Astrocyte (in vitro differentiated cells and primary cell): ENCODE measurements around the gene CCNF. TPM values are rescaled to one million over a fixed set of nuclear protein-coding genes. Genes with fewer than 3 reads are reported as not detected.

Experiments used
- DNase-seq: peaks from one replicate; pipeline ENCODE4 v3.0.0-alpha.2; 2010; ENCODE audit warnings: low read depth
- FAIRE-seq: peaks from 2 replicates; lab custom pipeline; 2011; peaks lifted over from hg19 to GRCh38; lab: Jason Lieb, UNC
- H2AFZ ChIP-seq: 2 replicates; pipeline ENCODE4 v1.6.0; 2012; ENCODE audit warnings: low read depth, low read length, inconsistent platforms
- H3K27ac ChIP-seq: 2 replicates; pipeline ENCODE4 v1.5.1; 2011; ENCODE audit warnings: low read depth, low read length, inconsistent platforms
- H3K27me3 ChIP-seq: 2 replicates; pipeline ENCODE4 v1.6.0; 2011; ENCODE audit warnings: low read length, inconsistent platforms; ENCODE audit not compliant: insufficient read depth
- H3K36me3 ChIP-seq: 2 replicates; pipeline ENCODE4 v1.5.1; 2011; ENCODE audit warnings: low read length, inconsistent platforms; ENCODE audit not compliant: insufficient read depth
- H3K4me1 ChIP-seq: 2 replicates; pipeline ENCODE4 v1.5.1; 2011; ENCODE audit warnings: low read length, inconsistent platforms; ENCODE audit not compliant: insufficient read depth
- H3K4me2 ChIP-seq: 2 replicates; pipeline ENCODE4 v1.6.0; 2012; ENCODE audit warnings: low read length, inconsistent platforms
- H3K4me3 ChIP-seq: 2 replicates; pipeline ENCODE4 v1.5.1; 2011; ENCODE audit warnings: low read depth, mild to moderate bottlenecking, low read length, inconsistent platforms; ENCODE audit not compliant: insufficient read depth
- H3K79me2 ChIP-seq: 2 replicates; pipeline ENCODE4 v1.6.0; 2012; ENCODE audit warnings: mild to moderate bottlenecking, low read length, inconsistent platforms; ENCODE audit not compliant: insufficient read depth
- H3K9ac ChIP-seq: 2 replicates; pipeline ENCODE4 v1.6.0; 2012; ENCODE audit warnings: mild to moderate bottlenecking, low read length, inconsistent platforms
- H3K9me3 ChIP-seq: 2 replicates; pipeline ENCODE4 v1.5.1; 2012; ENCODE audit warnings: low read depth, mild to moderate bottlenecking, low read length, inconsistent platforms; ENCODE audit not compliant: insufficient read depth
- H4K20me1 ChIP-seq: 2 replicates; pipeline ENCODE4 v1.6.0; 2012; ENCODE audit warnings: low read length, inconsistent platforms; ENCODE audit not compliant: insufficient read depth
- H3K27ac Mint-ChIP-seq: one replicate; pipeline ENCODE4 v1.8.0; 2021; ENCODE audit warnings: mild to moderate bottlenecking, mixed read lengths; ENCODE audit not compliant: unreplicated experiment
- H3K27me3 Mint-ChIP-seq: one replicate; pipeline ENCODE4 v1.8.0; 2021; ENCODE audit warnings: low read depth, mixed read lengths; ENCODE audit not compliant: unreplicated experiment
- H3K36me3 Mint-ChIP-seq: one replicate; pipeline ENCODE4 v1.8.0; 2021; ENCODE audit warnings: low read depth, mixed read lengths; ENCODE audit not compliant: unreplicated experiment
- H3K4me1 Mint-ChIP-seq: one replicate; pipeline ENCODE4 v1.8.0; 2021; ENCODE audit warnings: low read depth, mixed read lengths; ENCODE audit not compliant: unreplicated experiment
- H3K4me3 Mint-ChIP-seq: one replicate; pipeline ENCODE4 v1.8.0; 2021; ENCODE audit warnings: mild to moderate bottlenecking, moderate library complexity, mixed read lengths; ENCODE audit not compliant: unreplicated experiment
- H3K9me3 Mint-ChIP-seq: one replicate; pipeline ENCODE4 v1.8.0; 2021; ENCODE audit warnings: mild to moderate bottlenecking, mixed read lengths; ENCODE audit not compliant: unreplicated experiment
- CTCF ChIP-seq: IDR thresholded peaks from 2 replicates; pipeline ENCODE4 v1.5.1; 2011; ENCODE audit warnings: low read depth, mild to moderate bottlenecking, inconsistent platforms, low read length, moderate library complexity; ENCODE audit not compliant: insufficient read depth
- EZH2 ChIP-seq: IDR thresholded peaks from 2 replicates; pipeline ENCODE4 v1.6.1; 2012; ENCODE audit warnings: mild to moderate bottlenecking, low read length, inconsistent platforms; ENCODE audit not compliant: insufficient read depth
- total RNA-seq: library from RNA; stranded (reverse); gene quantifications from 2 replicates; pipeline ENCODE4 v1.2.1, GENCODE V29; 2021

The CCNF gene
- total RNA-seq, 1 donor from 2014 or later: 6.4 TPM

- peak overlapping the region; percentile 40 for H3K4me3 Mint-ChIP-seq
- peaks cover 5% of the 10 kb centered on the region for H4K20me1 ChIP-seq
- TF ChIP-seq EZH2: no peak
- TF ChIP-seq CTCF: no peak
- peaks cover 14% of the 10 kb centered on the region for H3K36me3 ChIP-seq
- no peak for FAIRE-seq
- H3K4me2 ChIP-seq: no peak overlapping the region
- peaks cover 9% of the 10 kb centered on the region for H3K36me3 Mint-ChIP-seq
- no peaks in the 10 kb centered on the region for H3K9me3 Mint-ChIP-seq
- no peaks in the 10 kb centered on the region for H3K27me3 Mint-ChIP-seq
- H3K27me3 ChIP-seq: no peaks in the 10 kb centered on the region
- DNase-seq: no peak
- peaks cover 3% of the 10 kb centered on the region for H3K4me1 Mint-ChIP-seq
- H3K4me3 ChIP-seq: no peak overlapping the region
- H3K4me1 ChIP-seq: peaks cover 14% of the 10 kb centered on the region
- peaks cover 8% of the 10 kb centered on the region for H3K79me2 ChIP-seq
- no peak overlapping the region for H3K27ac Mint-ChIP-seq
- H3K27ac ChIP-seq: no peak overlapping the region
- H3K9ac ChIP-seq: no peak overlapping the region
- no peak overlapping the region for H2AFZ ChIP-seq
- H3K9me3 ChIP-seq: no peaks in the 10 kb centered on the region
Measured at GRCh38 chr16:2457946-2458345, 28.7 kb downstream of the CCNF start.

- Histone ChIP-seq H2AFZ (peak overlapping the region; percentile 78), H3K27ac (no peak overlapping the region), H3K9ac (peak overlapping the region; percentile 79), H4K20me1 (peaks cover 5% of the 10 kb centered on the region), H3K4me3 (peak overlapping the region; percentile 59), H3K27me3 (no peaks in the 10 kb centered on the region), H3K79me2 (peaks cover 8% of the 10 kb centered on the region), H3K4me2 (peak overlapping the region; percentile 90), H3K4me1 (peaks cover 14% of the 10 kb centered on the region), H3K9me3 (no peaks in the 10 kb centered on the region), H3K36me3 (peaks cover 8% of the 10 kb centered on the region)
- Mint-ChIP-seq H3K27ac (peak overlapping the region; percentile 21), H3K4me1 (peaks cover 7% of the 10 kb centered on the region), H3K4me3 (peak overlapping the region; percentile 86), H3K36me3 (peaks cover 3% of the 10 kb centered on the region), H3K27me3 (no peaks in the 10 kb centered on the region), H3K9me3 (no peaks in the 10 kb centered on the region)
- DNase-seq (no peak), FAIRE-seq (no peak)
- TF ChIP-seq CTCF (no peak), EZH2 (no peak)
Measured at GRCh38 chr16:2458887-2459646, 29.8 kb downstream of the CCNF start.
